MCF 10A (cell line): ENCODE results near the gene RPTOR. TPM values are rescaled to one million over a fixed set of nuclear protein-coding genes. Genes with fewer than 3 reads are reported as not detected.
A peak's percentile ranks its signal among the peaks of the same experiment; 100 is the strongest.

Experiments used
- BruUV-seq: library from RNA; stranded (reverse); fragments of 400-500 nt; replicated peaks from 2 replicates; lab custom pipeline; 2021; lab: Mats Ljungman, UMichigan
- CTCF ChIA-PET: fragments of 300-600 bp; sonication (Branson Sonifier 250); formaldehyde crosslinking; extraction: SDS; loops from one replicate; lab custom pipeline; 2021; ENCODE audit warnings: antibody characterized with exemption, inconsistent platforms; lab: Yijun Ruan, JAX
- POLR2A ChIA-PET: fragments of 300-600, 350-650 bp; sonication (Branson Sonifier 250); formaldehyde crosslinking; extraction: SDS; loops from one replicate; lab custom pipeline; 2020; ENCODE audit warnings: antibody characterized with exemption, inconsistent platforms; lab: Yijun Ruan, JAX
- DNase-seq: peaks from one replicate; pipeline ENCODE4 v3.0.0-alpha.2; 2018; ENCODE audit not compliant: unreplicated experiment
- H3K27ac Mint-ChIP-seq: one replicate; pipeline ENCODE4 v1.8.0; 2022; ENCODE audit warnings: mild to moderate bottlenecking, low read depth, mixed read lengths; ENCODE audit not compliant: unreplicated experiment
- H3K27me3 Mint-ChIP-seq: one replicate; pipeline ENCODE4 v1.8.0; 2022; ENCODE audit warnings: mixed read lengths; ENCODE audit not compliant: insufficient read depth, unreplicated experiment
- H3K36me3 Mint-ChIP-seq: one replicate; pipeline ENCODE4 v1.8.0; 2022; ENCODE audit warnings: mild to moderate bottlenecking, moderate library complexity, mixed read lengths; ENCODE audit not compliant: insufficient read depth, unreplicated experiment
- H3K4me1 Mint-ChIP-seq: one replicate; pipeline ENCODE4 v1.8.0; 2022; ENCODE audit warnings: mixed read lengths; ENCODE audit not compliant: insufficient read depth, unreplicated experiment
- H3K4me3 Mint-ChIP-seq: one replicate; pipeline ENCODE4 v1.8.0; 2022; ENCODE audit warnings: mild to moderate bottlenecking, moderate library complexity, mixed read lengths; ENCODE audit not compliant: unreplicated experiment
- H3K9me3 Mint-ChIP-seq: one replicate; pipeline ENCODE4 v1.8.0; 2022; ENCODE audit warnings: mixed read lengths; ENCODE audit not compliant: unreplicated experiment
- CTCF ChIP-seq: fragments of 200-600 bp; IDR thresholded peaks from one replicate; pipeline ENCODE4 v1.8.0; 2022; ENCODE audit warnings: antibody characterized with exemption, mild to moderate bottlenecking; ENCODE audit not compliant: unreplicated experiment
- intact Hi-C: fragments of 100-400 bp; cut with micrococcal nuclease; formaldehyde crosslinking; loops from 2 replicates; pipeline ENCODE4 v1.14.1; 2022
- total RNA-seq: library from RNA; stranded (reverse); gene quantifications from 2 replicates; pipeline ENCODE4 v1.2.3, GENCODE V29; 2022

Gene RPTOR
- total RNA-seq, 1 experiment from 2014 or later: 41.3 TPM

- peaks cover under 1% of the 10 kb centered on the region for H3K4me1 Mint-ChIP-seq
- DNase-seq: no peak
- ChIA-PET CTCF (interaction anchor here (0.7 kb wide), 1 partner anchor 117 kb away, joined by 6 read pairs; no protein-coding TSS in a partner anchor), POLR2A (no interaction called here)
- no peak overlapping the region for H3K4me3 Mint-ChIP-seq
- BruUV-seq: no TSS peak
- H3K27ac Mint-ChIP-seq: no peak overlapping the region
- H3K36me3 Mint-ChIP-seq: no peaks in the 10 kb centered on the region
- no peaks in the 10 kb centered on the region for H3K9me3 Mint-ChIP-seq
- no peak for TF ChIP-seq CTCF
- peaks cover 3% of the 10 kb centered on the region for H3K27me3 Mint-ChIP-seq
- intact Hi-C loops: loop anchor here (10.0 kb wide), 1 partner anchor 119 kb away; no protein-coding TSS in a partner anchor
These were observed 441.4 kb downstream of the RPTOR start for GRCh38 chr17:80986046-80986445.

GRCh38 chr17:80986816-80987475, 442.3 kb downstream of the RPTOR start:
- no peak for DNase-seq
- CTCF ChIA-PET: interaction anchor here (0.6 kb wide), 2 partner anchors 39 to 903 kb away, joined by 3 to 4 read pairs; no protein-coding TSS in a partner anchor
- no peaks in the 10 kb centered on the region for H3K9me3 Mint-ChIP-seq
- H3K36me3 Mint-ChIP-seq: no peaks in the 10 kb centered on the region
- H3K4me3 Mint-ChIP-seq: no peak overlapping the region
- POLR2A ChIA-PET: no interaction called here
- no peaks in the 10 kb centered on the region for H3K27me3 Mint-ChIP-seq
- H3K27ac Mint-ChIP-seq: no peak overlapping the region
- no peaks in the 10 kb centered on the region for H3K4me1 Mint-ChIP-seq
- BruUV-seq: no TSS peak
- no peak for TF ChIP-seq CTCF
- intact Hi-C loops: loop anchor here (10.0 kb wide), 1 partner anchor 118 kb away; no protein-coding TSS in a partner anchor

DNA sequence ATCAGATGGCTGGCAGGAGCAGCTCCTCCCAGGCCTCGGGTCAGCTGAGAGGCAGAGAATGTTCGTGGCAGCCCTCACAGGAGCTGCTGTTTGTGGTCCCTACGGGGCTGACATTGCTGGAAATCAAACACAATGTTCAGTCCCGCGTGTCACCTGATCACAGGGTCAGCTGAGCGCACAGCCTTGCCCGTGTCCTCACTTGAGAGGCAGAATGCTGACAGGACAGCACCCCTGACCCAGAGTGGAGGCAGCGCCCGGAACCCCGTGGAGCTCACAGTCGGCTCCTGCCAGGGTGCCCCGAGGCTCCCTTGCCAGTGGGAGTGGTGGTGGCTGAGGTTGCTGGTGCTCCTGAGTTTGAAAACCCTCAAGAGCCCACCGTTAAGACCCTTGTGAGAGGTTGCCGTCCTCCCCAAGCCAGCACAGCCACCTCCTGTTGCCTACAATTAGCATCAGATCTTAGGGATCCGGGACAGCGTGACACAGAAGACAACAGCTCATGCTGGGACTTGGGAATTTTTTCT, 443.4 kb downstream of the RPTOR start:
- no peak overlapping the region for H3K27ac Mint-ChIP-seq
- DNase-seq: no peak
- H3K4me1 Mint-ChIP-seq: no peaks in the 10 kb centered on the region
- no peak for TF ChIP-seq CTCF
- intact Hi-C loops: loop anchor here (10.0 kb wide), 1 partner anchor 117 kb away; no protein-coding TSS in a partner anchor
- POLR2A ChIA-PET: interaction anchor here (1.1 kb wide), 1 partner anchor 251 kb away, joined by 3 read pairs; the partner anchor contains the start of gene TEPSIN
- H3K27me3 Mint-ChIP-seq: no peaks in the 10 kb centered on the region
- no peaks in the 10 kb centered on the region for H3K9me3 Mint-ChIP-seq
- no TSS peak for BruUV-seq
- H3K4me3 Mint-ChIP-seq: no peak overlapping the region
- CTCF ChIA-PET: interaction anchor here (0.7 to 1.1 kb wide), 8 partner anchors 13 to 556 kb away, joined by 3 to 7 read pairs (median 3); no protein-coding TSS in a partner anchor
- no peaks in the 10 kb centered on the region for H3K36me3 Mint-ChIP-seq

DNA sequence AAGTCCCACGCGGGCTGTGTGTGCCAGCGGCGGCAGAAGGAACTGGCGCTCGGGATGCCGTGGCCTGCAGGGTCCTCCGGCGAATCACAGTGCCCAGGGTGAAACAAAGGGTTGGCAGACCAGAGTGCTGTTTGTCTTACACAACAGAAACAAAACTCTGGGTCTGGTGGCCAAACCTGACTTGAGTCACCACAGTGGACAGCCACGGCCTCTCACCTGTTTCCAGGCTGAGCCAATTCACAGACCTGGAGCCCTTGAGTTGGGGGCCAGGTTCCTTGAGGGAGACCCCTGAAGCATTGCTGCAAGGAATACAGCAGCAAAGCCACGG, 444.9 kb downstream of the RPTOR start:
- H3K36me3 Mint-ChIP-seq: peaks cover 5% of the 10 kb centered on the region
- H3K9me3 Mint-ChIP-seq: no peaks in the 10 kb centered on the region
- ChIA-PET CTCF (interaction anchor here (0.6 kb wide), 1 partner anchor 20 kb away, joined by 3 read pairs; no protein-coding TSS in a partner anchor), POLR2A (interaction anchor here (0.7 kb wide), 1 partner anchor 574 kb away, joined by 5 read pairs; no protein-coding TSS in a partner anchor)
- H3K4me3 Mint-ChIP-seq: peak overlapping the region; percentile 66
- no peak for DNase-seq
- H3K4me1 Mint-ChIP-seq: no peaks in the 10 kb centered on the region
- no peaks in the 10 kb centered on the region for H3K27me3 Mint-ChIP-seq
- BruUV-seq: no TSS peak
- no peak for TF ChIP-seq CTCF
- no peak overlapping the region for H3K27ac Mint-ChIP-seq
- intact Hi-C loops: loop anchor here (10.0 kb wide), 1 partner anchor 115 kb away; no protein-coding TSS in a partner anchor
